K562 (cell line): Measurements from ENCODE around the gene SLC30A3. TPM values are rescaled to one million over a fixed set of nuclear protein-coding genes. Genes with fewer than 3 reads are reported as not detected.
A peak's percentile ranks its signal among the peaks of the same experiment; 100 is the strongest.

Experiments
- ATAC-seq: fragments of 200-7000 bp; cut with Tn5 transposase; 3 replicates; pipeline ENCODE4 v1.9.1; 2020; ENCODE audit warnings: moderate library complexity
- BruUV-seq: library from RNA; stranded (reverse); fragments of 400-500 nt; replicated peaks from 2 replicates; lab custom pipeline; 2021; lab: Mats Ljungman, UMichigan
- CTCF ChIA-PET: fragments of 300-600 bp; formaldehyde crosslinking; extraction: SDS; loops from one replicate; lab custom pipeline; 2021; ENCODE audit warnings: low intra/inter-chr PET ratio; lab: Yijun Ruan, JAX
- POLR2A ChIA-PET: fragments of 300-600, 350-650 bp; sonication (Branson Sonifier 250); formaldehyde crosslinking; extraction: SDS; loops from one replicate; lab custom pipeline; 2021; ENCODE audit warnings: antibody characterized with exemption, inconsistent platforms; lab: Yijun Ruan, JAX
- DNase-seq, 4 experiments: peaks; one replicate each; pipeline versions ENCODE4 v3.0.0 to v3.0.0-alpha.2; 2011 to 2018; ENCODE audit warnings: low spot score in 3 of 4, mixed read lengths in 3 of 4; ENCODE audit errors: extremely low read depth in 1 of 4
- FAIRE-seq: peaks from 2 replicates; lab custom pipeline; 2011; peaks lifted over from hg19 to GRCh38; lab: Jason Lieb, UNC
- H2AFZ ChIP-seq: 2 replicates; pipeline ENCODE4 v1.6.0; 2011; ENCODE audit warnings: low read depth, low read length, control low read depth, inconsistent platforms
- H3K27ac ChIP-seq: fragments of 200-600 bp; 3 replicates; pipeline ENCODE4 v1.8.0; 2011; ENCODE audit warnings: low read depth, mild to moderate bottlenecking, control low read depth, inconsistent platforms, low read length, moderate library complexity, mixed read lengths; ENCODE audit errors: extremely low read depth
- H3K27me3 ChIP-seq, 2 experiments: fragments of 300-600 bp in 1 of 2; 2 replicates in 1 of 2; 3 replicates in 1 of 2; pipeline versions ENCODE4 v1.6.0 to v1.8.0; 2011; ENCODE audit warnings: inconsistent platforms in 2 of 2, low read length in 2 of 2, mild to moderate bottlenecking in 1 of 2, mixed read lengths in 1 of 2, moderate library complexity in 1 of 2; ENCODE audit not compliant: control insufficient read depth in 2 of 2, insufficient read depth in 2 of 2
- H3K36me3 ChIP-seq: fragments of 300-600 bp; 3 replicates; pipeline ENCODE4 v1.8.0; 2011; ENCODE audit warnings: mild to moderate bottlenecking, low read length, inconsistent platforms; ENCODE audit not compliant: control insufficient read depth, insufficient read depth
- H3K4me1 ChIP-seq, 2 experiments: fragments of 200-600 bp in 1 of 2; replicated peaks in 1 of 2; 2 replicates in 1 of 2; 3 replicates in 1 of 2; pipeline versions ENCODE4 v1.5.1 to v1.8.0; 2011; ENCODE audit warnings: inconsistent platforms in 2 of 2, low read length in 2 of 2, mild to moderate bottlenecking in 1 of 2, mixed read lengths in 1 of 2, moderate library complexity in 1 of 2; ENCODE audit not compliant: control insufficient read depth in 2 of 2, insufficient read depth in 2 of 2
- H3K4me2 ChIP-seq: 2 replicates; pipeline ENCODE4 v1.6.1; 2011; ENCODE audit warnings: low read length, control low read depth, inconsistent platforms, mixed read lengths; ENCODE audit not compliant: insufficient read depth
- H3K4me3 ChIP-seq: fragments of 200-600 bp; sonication (generic), shearing (Covaris generic); 2 replicates; pipeline ENCODE4 v1.5.1; 2016; ENCODE audit warnings: control low read depth, inconsistent platforms
- H3K79me2 ChIP-seq: fragments of 200-600 bp; 3 replicates; pipeline ENCODE4 v1.8.0; 2011; ENCODE audit warnings: low read length, inconsistent platforms; ENCODE audit not compliant: control insufficient read depth, insufficient read depth
- H3K9ac ChIP-seq, 2 experiments: 2 replicates each; pipeline versions ENCODE4 v1.6.0 to v1.6.1; 2011; ENCODE audit warnings: low read depth in 2 of 2, low read length in 2 of 2, control low read depth in 1 of 2, inconsistent platforms in 1 of 2, mild to moderate bottlenecking in 1 of 2, mixed read lengths in 1 of 2; ENCODE audit not compliant: insufficient read depth in 1 of 2
- H3K9me1 ChIP-seq: one replicate; pipeline ENCODE4 v1.6.0; 2011; ENCODE audit warnings: inconsistent platforms, mild to moderate bottlenecking, low read length, moderate library complexity; ENCODE audit not compliant: control insufficient read depth, insufficient read depth
- H3K9me3 ChIP-seq: replicated peaks from 2 replicates; pipeline ENCODE4 v1.5.1; 2011; ENCODE audit warnings: low read depth, low read length, inconsistent platforms; ENCODE audit not compliant: control insufficient read depth, insufficient read depth
- H4K20me1 ChIP-seq: replicated peaks from 2 replicates; pipeline ENCODE4 v1.6.1; 2011; ENCODE audit warnings: low read length, inconsistent platforms, mixed read lengths; ENCODE audit not compliant: control insufficient read depth, insufficient read depth
- CREB3 ChIP-seq: fragments of 450-650 bp; conservative IDR thresholded peaks from 2 replicates; pipeline ENCODE4 v1.6.1; 2016; ENCODE audit warnings: missing genetic modification characterization, low read depth, mild to moderate bottlenecking, missing compliant biosample characterization, moderate library complexity
- CREM ChIP-seq: IDR thresholded peaks from 2 replicates; pipeline ENCODE4 v1.6.1; 2014; ENCODE audit warnings: antibody characterized with exemption, low read depth
- MTF1 ChIP-seq: fragments of 250-450 bp; sonication (Bioruptor Pico); IDR thresholded peaks from 2 replicates; pipeline ENCODE4 v1.9.0; 2021; ENCODE audit warnings: moderate library complexity, mild to moderate bottlenecking, inconsistent platforms, borderline replicate concordance
- NCOA1 ChIP-seq: fragments of 450-650 bp; IDR thresholded peaks from 2 replicates; pipeline ENCODE4 v1.6.1; 2016; ENCODE audit warnings: low read depth
- PKNOX1 ChIP-seq: fragments of 450-650 bp; IDR thresholded peaks from 2 replicates; pipeline ENCODE4 v1.6.1; 2016
- POLR2A ChIP-seq: fragments of 450-650 bp; conservative IDR thresholded peaks from 2 replicates; pipeline ENCODE4 v1.6.1; 2016
- SRF ChIP-seq, 2 experiments: fragments of 250-450, 450-650 bp in 1 of 2; sonication (Bioruptor Pico) in 1 of 2; sonication (generic) in 1 of 2; formaldehyde crosslinking; IDR thresholded peaks; 2 replicates each; pipeline versions ENCODE4 v1.5.0 to v1.5.1; 2020 to 2022; ENCODE audit warnings: mild to moderate bottlenecking in 1 of 2, missing genetic modification reagents in 1 of 2
- ZKSCAN1 ChIP-seq: fragments of 150-350 bp; IDR thresholded peaks from 2 replicates; pipeline ENCODE4 v1.6.1; 2016; ENCODE audit warnings: low read depth, low read length
- WGBS: fragments of 100-300 bp; shearing (Covaris generic); methylation state at CpG from one replicate; pipeline ENCODE4 v1.1.6; 2016; ENCODE audit warnings: low coverage, mixed read lengths; ENCODE audit not compliant: insufficient coverage; ENCODE audit errors: missing lambda C conversion rate; 5-methylcytosine and 5-hydroxymethylcytosine counted together
- in situ Hi-C: fragments of 300-500 bp; cut with MboI; formaldehyde crosslinking; loops from 4 replicates; pipeline ENCODE4 v1.15.0; 2018; ENCODE audit warnings: inconsistent platforms, mixed read lengths
- intact Hi-C: fragments of 100-400 bp; cut with micrococcal nuclease; formaldehyde crosslinking; loops from 2 replicates; pipeline ENCODE4 v1.14.2; 2022
- polyA plus RNA-seq, 8 experiments: library from polyadenylated mRNA; depleted of rRNA in 4 of 8; stranded (reverse) in 5 of 8; unstranded in 3 of 8; fragments of >200 nt; fragmentation: Nextera tagmentation in 2 of 8; fragmentation: Illumina TruSeq in 1 of 8; extraction: Ambion mirVana in 2 of 8; extraction: Trizol in 1 of 8; gene quantifications; 2 replicates each; pipeline versions ENCODE4 v1.2.1 to v1.2.3, GENCODE V29; 2011 to 2014; ENCODE audit warnings: inconsistent platforms in 1 of 8, missing spikeins in 1 of 8
- total RNA-seq, 7 experiments: library from RNA; depleted of rRNA in 6 of 7; stranded (reverse); fragments of >200 nt in 6 of 7; fragmentation: Illumina TruSeq in 2 of 7; extraction: Trizol in 2 of 7; gene quantifications; 2 replicates each; pipeline versions ENCODE4 v1.2.1 to v1.2.3, GENCODE V29; 2011 to 2021; ENCODE audit warnings: low replicate concordance in 1 of 7
- TF ChIP-seq, protein P1 (sequence below): fragments of 250-450 bp; sonication (Bioruptor Pico); IDR thresholded peaks from 2 replicates; pipeline ENCODE4 v1.4.0; 2020; ENCODE audit warnings: mild to moderate bottlenecking

Gene SLC30A3
- total and polyA plus RNA-seq, 9 of the 15 experiments (the other 6 are each of a cell fraction or from before 2014, with no cell fraction given), result 0.03 to 2.7 (median 0.89) TPM; not detected in 1

DNA sequence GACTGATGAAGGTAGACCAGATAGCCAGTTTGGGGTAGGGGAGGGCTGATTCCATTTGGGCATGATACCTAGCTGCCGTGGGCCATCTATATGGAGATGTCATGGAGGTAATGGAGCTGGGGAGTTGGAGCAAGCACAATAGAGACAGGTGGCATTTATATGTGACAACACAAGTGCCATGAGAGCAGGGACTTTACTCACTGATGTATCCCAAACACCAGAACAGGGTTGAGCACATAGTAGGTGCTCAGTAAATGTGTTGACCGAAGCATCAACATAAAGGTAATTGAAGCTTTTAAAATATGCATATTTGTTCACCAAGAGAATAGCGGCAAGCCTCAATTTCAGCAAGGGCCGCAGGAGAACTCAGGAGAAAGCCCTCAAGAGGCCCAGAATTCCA is 15.0 kb downstream of the SLC30A3 start:
- Histone ChIP-seq H3K36me3 (peaks cover 19% of the 10 kb centered on the region), H3K79me2 (no peaks in the 10 kb centered on the region), H3K4me1 (peaks cover 4 to 14% of the 10 kb centered on the region in 2 experiments), H4K20me1 (0 out of 2 replicates have a peak, but pooled peaks cover 4% of the 10 kb centered on the region), H3K4me2 (no peak overlapping the region), H3K4me3 (no peak overlapping the region), H3K27ac (no peak overlapping the region), H3K27me3 (no peaks in the 10 kb centered on the region), H3K9ac (no peak overlapping the region), H3K9me3 (no peaks in the 10 kb centered on the region), H3K9me1 (no peaks in the 10 kb centered on the region), H2AFZ (no peak overlapping the region)
- POLR2A ChIA-PET, result interaction anchor here (0.6 to 1.9 kb wide), 2 partner anchors 12 to 1431 kb away, joined by 4 read pairs; no protein-coding TSS in a partner anchor
- CTCF ChIA-PET, result no interaction called here
- BruUV-seq, result no TSS peak
- FAIRE-seq (no peak), DNase-seq (no peak), ATAC-seq (no peak)
- 52% methylated on average over 4 of the region's 4 CpGs for WGBS
- intact Hi-C loops (no loop called here), in situ Hi-C loops (no loop called here)
- TF ChIP-seq CREB3 (tag) (no peak), MTF1 (no peak), POLR2A (0 out of 2 replicates have a peak, but pooled peaks have one; percentile 48), ZKSCAN1 (peak; percentile 88)

DNA sequence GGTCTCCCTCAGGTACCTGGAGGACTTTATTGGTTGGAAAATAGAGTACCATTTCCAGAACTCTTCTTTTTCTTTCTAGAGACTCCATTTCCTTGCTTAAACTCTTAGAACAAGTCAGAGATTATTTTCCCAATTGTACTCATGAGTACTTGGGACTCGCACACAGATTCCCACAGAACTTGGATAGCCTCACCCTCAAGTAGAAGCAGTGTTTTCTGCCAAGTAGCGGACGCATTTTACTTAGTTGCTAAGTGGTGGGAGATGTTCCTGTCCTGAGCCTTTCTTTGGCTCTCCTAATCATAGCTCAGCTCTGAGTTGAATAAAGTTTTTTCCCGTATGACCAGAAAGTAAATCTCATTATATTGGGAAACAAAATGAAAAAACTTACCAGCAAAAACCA is 17.2 kb downstream of the SLC30A3 start:
- H3K9ac ChIP-seq, result no peak overlapping the region
- FAIRE-seq, result no peak
- H3K27me3 ChIP-seq, result no peaks in the 10 kb centered on the region
- H3K4me1 ChIP-seq, result peaks cover 4 to 12% of the 10 kb centered on the region in 2 experiments
- 0 out of 2 replicates have a peak, but pooled peaks cover 4% of the 10 kb centered on the region for H4K20me1 ChIP-seq
- no peaks in the 10 kb centered on the region for H3K9me3 ChIP-seq
- no peak overlapping the region for H3K4me3 ChIP-seq
- TF ChIP-seq, protein P1, sequence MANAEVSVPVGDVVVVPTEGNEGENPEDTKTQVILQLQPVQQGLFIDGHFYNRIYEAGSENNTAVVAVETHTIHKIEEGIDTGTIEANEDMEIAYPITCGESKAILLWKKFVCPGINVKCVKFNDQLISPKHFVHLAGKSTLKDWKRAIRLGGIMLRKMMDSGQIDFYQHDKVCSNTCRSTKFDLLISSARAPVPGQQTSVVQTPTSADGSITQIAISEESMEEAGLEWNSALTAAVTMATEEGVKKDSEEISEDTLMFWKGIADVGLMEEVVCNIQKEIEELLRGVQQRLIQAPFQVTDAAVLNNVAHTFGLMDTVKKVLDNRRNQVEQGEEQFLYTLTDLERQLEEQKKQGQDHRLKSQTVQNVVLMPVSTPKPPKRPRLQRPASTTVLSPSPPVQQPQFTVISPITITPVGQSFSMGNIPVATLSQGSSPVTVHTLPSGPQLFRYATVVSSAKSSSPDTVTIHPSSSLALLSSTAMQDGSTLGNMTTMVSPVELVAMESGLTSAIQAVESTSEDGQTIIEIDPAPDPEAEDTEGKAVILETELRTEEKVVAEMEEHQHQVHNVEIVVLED (CRISPR knock-in tag), result no peak
- no peak for TF ChIP-seq NCOA1
- no peak for TF ChIP-seq PKNOX1
- no peak for TF ChIP-seq CREM
- no peak for TF ChIP-seq ZKSCAN1
- TF ChIP-seq SRF (CRISPR knock-in tag; IDR thresholded peaks at IDR 0.05), result no peak
- DNase-seq, result no peak
- no peak for ATAC-seq
- H2AFZ ChIP-seq, result no peak overlapping the region
- H3K4me2 ChIP-seq, result no peak overlapping the region
- intact Hi-C loops, result no loop called here
- in situ Hi-C loops, result no loop called here
- no peak overlapping the region for H3K27ac ChIP-seq
- 68% methylated on average over 4 of the region's 4 CpGs for WGBS
- no peaks in the 10 kb centered on the region for H3K79me2 ChIP-seq
- ChIA-PET CTCF (no interaction called here), POLR2A (interaction anchor here (0.6 kb wide), 1 partner anchor 182 kb away, joined by 3 read pairs; no protein-coding TSS in a partner anchor)
- BruUV-seq, result no TSS peak
- H3K9me1 ChIP-seq, result no peaks in the 10 kb centered on the region
- peaks cover 41% of the 10 kb centered on the region for H3K36me3 ChIP-seq
